ENCODE data around the gene FNDC11.

DNA sequence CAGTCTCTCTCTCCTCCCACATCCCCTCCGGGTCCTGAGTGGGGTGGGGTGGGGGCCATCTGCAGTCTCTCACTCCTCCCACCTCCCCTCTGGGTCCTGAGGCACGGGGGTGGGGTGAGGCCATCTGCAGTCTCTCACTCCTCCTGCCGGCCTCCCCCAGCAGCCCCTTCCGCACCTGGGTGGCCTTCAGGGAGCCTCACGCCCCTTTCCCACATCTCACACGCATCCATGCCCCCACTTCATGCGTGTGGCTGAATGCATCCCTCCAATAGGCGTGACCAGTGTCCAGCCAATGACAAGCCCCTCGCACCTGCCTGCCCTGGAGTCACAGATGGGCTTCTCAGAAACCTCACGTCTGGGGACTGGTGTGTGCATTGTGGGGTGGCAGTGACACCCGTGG is 5.4 kb upstream of the FNDC11 start:
- TF ChIP-seq, protein P1, sequence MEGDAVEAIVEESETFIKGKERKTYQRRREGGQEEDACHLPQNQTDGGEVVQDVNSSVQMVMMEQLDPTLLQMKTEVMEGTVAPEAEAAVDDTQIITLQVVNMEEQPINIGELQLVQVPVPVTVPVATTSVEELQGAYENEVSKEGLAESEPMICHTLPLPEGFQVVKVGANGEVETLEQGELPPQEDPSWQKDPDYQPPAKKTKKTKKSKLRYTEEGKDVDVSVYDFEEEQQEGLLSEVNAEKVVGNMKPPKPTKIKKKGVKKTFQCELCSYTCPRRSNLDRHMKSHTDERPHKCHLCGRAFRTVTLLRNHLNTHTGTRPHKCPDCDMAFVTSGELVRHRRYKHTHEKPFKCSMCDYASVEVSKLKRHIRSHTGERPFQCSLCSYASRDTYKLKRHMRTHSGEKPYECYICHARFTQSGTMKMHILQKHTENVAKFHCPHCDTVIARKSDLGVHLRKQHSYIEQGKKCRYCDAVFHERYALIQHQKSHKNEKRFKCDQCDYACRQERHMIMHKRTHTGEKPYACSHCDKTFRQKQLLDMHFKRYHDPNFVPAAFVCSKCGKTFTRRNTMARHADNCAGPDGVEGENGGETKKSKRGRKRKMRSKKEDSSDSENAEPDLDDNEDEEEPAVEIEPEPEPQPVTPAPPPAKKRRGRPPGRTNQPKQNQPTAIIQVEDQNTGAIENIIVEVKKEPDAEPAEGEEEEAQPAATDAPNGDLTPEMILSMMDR (conservative IDR thresholded peaks at IDR 0.05; ENCODE audit: low read depth, low read length) = no peak
- no peak for TF ChIP-seq EZH2 (IDR thresholded peaks at IDR 0.05; ENCODE audit: low read length, unreplicated experiment)
